HG02885 (cell line): ENCODE data around the gene CPED1.
"Not testable (repeated sequence)": the region's sequence is repeated elsewhere in the genome, so short reads cannot be mapped to it uniquely, and the experiment has no call there.

Source experiments
- ATAC-seq: cut with Tn5 transposase; IDR thresholded peaks from one replicate; pipeline ENCODE4 v1.9.1; 2021; ENCODE audit warnings: mild to moderate bottlenecking; ENCODE audit not compliant: unreplicated experiment, poor library complexity

CPED1 gene

DNA sequence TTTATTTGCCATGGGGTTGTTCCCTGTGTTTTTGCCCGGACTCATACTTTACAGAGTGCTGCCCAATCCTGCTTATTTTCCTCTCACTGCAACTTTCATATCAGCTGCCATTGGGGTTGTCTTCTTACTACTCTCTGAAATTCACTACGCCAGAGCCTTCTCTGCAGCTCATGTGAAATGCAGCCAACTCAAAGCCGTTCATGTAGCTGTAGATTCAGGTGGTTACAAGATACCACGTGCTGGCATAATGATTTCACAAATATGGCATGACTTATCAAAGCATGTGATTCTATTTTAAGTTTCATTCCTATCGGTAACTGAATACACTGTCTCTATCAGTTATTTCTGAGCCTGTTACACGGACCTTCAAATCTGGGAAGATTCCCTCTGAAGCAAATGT lies 210.0 kb downstream of the CPED1 start:
- no peak for ATAC-seq

DNA sequence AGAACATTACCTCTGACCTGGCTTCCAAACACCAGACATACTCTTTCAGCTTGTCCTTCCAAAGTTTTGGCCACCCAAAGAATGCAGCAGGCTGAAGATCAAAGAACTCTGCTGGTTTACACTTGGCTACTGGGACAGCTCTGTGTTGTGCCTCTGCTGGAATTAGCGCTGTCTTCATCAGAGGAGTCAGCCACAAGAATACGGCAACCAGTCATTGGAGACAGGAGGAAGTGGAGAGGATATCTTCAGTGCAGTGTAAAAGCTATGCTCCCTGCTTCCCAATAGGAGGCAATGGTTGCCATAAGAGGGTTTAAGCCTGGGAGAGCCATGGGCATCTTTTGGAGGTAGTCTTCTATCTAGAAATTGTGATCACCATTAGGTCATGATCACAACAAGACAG lies 213.6 kb downstream of the CPED1 start:
- ATAC-seq, result no peak

DNA sequence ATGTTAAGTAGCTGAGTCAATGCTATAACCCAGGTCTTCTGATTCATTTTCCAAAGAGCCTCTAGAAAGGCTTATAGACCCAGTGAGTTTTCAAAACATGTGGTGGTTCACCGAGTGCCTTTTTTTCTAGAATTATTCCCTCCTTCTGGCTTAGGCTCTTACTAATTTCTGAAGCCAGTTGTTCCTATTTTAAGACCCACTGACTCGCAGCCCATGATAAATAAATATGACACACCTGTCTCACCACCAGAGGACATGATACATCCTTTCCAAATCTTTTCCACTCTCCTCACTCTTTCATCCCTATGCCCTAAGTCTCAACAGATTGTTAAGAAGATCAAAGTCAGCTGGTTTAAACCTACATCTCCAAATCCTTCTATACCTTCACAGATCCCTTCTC lies 214.3 kb downstream of the CPED1 start:
- no peak for ATAC-seq

DNA sequence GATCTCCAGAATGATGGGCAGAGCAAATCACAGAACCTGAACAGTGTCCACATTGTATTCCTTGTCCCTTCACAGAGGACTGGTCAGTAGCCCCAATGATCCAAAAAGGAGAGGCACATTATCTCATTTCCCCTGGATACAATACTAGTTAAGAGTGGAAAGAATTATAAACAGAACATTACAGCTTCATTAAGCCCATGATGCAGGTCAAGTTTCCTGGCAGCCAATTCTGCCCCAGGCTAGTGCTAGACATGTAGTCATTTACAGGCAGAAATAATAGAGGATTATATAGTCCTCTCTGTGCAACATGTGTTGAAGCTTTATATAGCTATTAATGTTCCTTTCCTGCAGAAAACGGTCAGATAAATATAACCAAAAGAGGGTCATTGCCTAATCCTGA lies 216.0 kb downstream of the CPED1 start:
- ATAC-seq, result no peak

DNA sequence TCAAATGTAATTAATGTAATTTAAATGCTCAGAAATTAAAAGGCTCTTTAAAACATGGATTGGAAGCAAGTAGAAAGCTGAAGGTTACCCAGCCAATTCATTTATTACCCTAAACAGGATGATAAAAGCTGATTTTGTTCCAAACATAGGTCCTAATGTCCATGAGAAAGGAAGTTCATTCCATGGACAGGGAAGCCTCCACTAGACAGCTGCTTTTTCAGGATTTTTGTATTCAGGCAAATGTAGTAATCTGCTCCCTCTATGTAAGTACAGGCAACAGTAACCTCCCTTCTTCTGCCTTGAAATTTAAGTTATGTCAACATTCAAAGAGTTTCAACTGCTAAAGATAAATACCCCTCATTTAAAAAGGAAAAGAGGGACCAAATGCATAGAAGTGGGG lies 217.3 kb downstream of the CPED1 start:
- ATAC-seq, result no peak

DNA sequence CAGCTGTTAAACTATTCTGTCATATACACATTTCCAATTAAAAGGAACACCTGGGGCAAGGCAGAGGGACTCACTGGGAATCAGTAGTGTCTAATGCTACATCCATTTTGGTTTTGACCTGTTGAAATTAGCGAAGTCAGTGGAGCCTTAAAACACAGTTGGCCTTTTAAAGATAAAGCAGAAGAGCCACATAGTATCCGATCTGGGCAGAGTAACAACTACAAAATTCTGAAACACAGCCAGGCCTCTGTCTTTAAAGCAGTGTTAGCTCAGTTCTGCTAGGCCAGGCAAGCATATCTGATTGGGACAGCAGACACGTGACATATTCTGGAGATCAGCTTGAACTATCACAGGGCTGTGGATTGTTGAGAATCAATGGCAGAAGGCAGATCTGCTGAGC lies 222.7 kb downstream of the CPED1 start:
- no peak for ATAC-seq

DNA sequence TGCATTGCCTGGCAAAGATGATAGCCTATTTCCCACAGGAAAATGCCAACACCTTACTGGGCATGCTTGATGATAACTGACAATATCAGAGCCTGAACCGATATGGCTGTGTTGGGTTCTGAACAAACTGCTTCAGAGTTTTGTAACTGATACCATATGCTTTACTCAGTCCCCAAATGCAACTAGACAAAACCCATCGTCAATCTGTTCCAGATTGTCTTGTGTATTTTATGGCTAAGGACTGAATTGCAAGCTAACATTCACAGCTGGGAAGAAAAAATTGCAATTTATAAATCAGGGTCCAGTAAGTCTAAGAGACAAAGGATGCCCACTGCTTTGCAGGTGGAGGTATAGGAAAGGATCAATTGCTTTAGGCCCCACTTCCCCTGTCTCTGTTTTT lies 223.5 kb downstream of the CPED1 start:
- ATAC-seq, result no peak

DNA sequence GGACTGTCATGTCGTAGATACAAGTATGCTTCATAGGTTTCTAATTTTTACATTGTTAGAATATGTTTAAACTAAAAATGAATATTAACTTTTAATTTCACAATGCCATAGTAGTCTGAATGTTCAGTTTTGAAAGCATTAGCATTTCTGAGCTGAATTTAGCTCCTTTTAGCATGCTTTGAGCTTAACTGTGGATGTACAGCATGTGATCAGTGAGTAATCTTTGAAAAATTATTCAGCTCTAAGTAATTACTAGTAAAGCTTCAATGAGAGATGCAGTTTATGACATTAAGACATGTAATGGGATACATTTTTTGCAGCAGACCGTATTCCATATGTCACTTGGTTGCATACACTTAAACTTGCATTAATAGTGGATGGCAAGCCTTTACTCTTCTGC lies 226.1 kb downstream of the CPED1 start:
- no peak for ATAC-seq

DNA sequence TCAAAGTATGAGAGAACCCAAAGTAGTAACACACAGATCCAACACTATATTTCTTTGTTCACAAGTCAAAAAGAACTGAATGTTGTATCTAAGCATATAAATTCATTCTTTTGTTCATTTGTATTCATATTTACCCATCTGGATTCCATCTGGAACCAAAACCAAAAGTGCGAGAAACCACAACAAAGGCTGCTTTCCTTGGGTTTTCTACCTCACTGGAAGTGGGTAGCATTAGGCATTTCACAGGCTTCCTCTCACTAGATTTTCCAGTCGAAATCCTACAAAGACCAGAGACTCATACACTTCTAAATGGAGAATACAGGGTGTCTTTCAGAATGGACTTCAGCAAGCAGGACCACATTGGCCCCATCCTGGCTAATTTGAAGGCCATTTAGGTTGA lies 230.5 kb downstream of the CPED1 start:
- ATAC-seq, result no peak

DNA sequence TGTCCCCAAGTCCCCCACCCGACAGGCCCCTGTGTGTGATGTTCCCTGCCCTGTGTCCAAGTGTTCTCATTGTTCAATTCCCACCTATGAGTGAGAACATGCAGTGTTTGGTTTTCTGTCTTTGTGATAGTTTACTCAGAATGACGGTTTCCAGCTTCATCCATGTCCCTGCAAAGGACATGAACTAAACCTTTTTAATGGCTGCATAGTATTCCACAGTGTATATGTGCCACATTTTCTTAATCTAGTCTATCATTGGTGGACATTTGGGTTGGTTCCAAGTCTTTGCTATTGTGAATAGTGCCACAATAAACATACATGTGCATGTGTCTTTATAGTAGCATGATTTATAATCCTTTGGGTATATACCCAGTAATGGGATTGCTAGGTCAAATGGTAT lies 232.6 kb downstream of the CPED1 start:
- not testable (repeated sequence) for ATAC-seq

DNA sequence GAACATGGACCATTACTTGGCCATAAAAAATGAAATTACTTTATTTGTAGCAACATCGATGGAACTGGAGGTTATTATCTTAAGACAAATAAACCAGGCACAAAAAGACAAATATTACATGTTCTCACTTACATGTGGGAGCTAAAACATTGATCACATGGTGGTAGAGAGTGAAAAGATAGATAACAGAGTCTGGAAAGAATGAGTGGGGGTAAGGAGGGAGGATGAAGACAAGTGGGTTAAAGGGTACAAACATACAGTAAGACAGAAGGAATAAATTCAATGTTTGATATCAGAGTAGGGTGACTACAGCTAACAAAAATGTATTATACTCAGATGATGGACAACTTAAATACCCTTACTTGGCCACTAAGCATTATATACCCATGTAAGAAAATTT lies 240.3 kb downstream of the CPED1 start:
- no peak for ATAC-seq

DNA sequence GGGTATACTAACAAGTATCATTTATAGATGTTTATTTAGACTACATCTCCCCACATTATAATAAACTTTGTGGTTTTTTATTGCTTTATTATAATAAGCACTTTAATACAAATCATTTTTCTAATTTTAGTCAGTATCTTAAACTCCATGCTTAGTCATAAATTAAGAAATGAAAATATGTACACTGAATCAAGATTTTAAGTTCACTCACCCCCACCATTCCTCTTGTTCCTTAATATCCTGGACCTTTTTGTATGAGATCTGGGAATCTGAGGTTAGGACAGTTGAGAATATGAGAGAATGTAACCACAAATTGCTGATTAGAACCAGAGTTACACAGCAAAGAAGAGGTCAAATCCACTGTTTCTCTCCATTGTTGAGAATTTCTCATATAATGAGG lies 246.7 kb downstream of the CPED1 start:
- ATAC-seq, result no peak

DNA sequence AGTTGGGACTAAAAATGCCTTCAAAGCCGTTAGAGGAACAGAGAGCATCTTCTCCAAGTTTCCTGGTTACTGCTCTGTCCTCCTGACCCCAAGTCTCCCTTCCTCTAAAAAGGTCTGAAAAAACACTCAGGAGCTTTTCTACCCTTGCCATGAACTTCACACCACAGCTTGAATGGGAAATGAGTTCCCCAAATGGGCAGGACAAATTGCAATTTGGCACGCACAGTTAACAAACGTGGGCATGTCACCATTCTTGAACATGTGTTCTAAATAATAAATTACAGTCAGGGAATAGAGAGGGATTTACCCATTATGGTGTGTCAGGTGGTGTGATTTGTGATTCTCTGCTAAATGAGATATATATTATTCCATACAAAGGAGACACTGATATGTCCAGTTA lies 249.1 kb downstream of the CPED1 start:
- no peak for ATAC-seq

DNA sequence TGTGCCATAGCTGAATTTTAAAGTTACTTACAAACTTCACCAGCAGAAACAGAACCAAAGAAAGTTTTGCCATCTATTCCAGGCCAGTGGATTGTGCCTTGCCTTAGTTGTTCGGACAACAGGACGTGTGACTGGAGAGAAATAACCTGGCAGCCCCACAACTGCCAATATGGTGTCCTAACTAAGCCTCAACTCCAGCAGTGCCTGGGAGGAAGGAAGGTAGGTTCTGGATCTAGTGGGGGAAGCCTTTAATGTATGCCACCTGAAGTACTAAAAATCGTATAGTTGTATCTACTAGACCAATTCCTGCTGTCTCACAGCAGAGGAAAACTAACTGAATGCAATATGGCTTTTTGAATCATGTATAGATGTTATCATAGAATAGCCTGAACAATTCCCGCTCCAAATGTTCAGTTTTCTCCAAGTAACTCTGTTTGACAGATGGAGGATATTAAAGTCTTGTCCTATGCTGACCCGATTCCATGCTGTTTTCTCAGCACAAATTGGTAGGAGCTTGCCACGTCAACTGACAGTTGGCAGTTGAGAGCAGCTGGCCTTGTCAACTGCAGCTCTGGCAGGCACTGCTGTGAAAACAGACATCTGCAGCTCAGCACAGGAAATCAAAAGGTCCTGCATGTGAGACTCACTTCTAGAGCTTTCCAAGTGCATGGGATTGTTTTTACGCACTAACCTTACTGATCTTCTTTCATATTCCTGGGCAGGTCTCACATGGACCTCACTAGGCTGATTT lies 255.8 kb downstream of the CPED1 start:
- ATAC-seq, result no peak

DNA sequence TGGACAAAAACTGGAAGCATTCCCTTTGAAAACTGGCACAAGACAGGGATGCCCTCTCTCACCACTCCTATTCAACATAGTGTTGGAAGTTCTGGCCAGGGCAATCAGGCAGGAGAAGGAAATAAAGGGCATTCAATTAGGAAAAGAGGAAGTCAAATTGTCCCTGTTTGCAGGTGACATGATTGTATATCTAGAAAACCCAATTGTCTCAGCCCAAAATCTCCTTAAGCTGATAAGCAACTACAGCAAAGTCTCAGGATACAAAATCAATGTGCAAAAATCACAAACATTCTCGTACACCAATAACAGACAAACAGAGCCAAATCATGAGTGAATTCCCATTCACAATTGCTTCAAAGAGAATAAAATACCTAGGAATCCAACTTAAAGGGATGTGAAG lies 262.9 kb downstream of the CPED1 start:
- not testable (repeated sequence) for ATAC-seq

DNA sequence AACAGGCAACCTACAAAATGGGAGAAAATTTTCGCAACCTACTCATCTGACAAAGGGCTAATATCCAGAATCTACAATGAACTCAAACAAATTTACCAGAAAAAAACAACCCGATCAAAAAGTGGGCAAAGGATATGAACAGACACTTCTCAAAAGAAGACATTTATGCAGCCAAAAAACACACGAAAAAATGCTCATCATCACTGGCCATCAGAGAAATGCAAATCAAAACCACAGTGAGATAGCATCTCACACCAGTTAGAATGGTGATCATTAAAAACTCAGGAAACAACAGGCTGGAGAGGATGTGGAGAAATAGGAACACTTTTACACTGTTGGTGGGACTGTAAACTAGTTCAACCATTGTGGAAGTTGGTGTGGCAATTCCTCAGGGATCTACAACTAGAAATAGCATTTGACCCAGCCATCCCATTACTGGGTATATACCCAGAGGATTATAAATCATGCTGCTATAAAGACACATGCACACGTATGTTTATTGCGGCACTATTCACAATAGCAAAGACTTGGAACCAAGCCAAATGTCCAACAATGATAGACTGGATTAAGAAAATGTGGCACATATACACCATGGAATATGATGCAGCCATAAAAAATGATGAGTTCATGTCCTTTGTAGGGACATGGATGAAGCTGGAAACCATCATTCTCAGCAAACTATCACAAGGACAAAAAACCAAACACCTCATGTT lies 264.2 kb downstream of the CPED1 start:
- not testable (repeated sequence) for ATAC-seq

DNA sequence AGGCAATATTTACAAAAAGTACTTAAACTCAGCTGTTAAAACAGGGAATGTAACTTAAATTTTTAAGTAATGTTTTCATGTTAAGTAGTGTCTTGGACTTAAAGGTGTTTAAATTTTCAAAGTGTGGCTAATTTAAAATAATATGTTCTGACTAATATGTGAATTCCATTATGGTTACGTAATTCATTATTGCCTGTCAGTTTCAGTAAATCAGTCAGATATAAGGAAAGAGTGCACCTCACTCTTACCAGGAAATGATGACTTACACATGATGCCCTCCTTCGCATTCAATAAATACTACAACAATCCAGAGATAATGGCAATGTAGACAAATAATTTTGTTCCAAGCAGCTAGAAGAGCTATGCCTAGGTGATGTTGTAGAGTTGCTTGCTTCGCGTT lies 271.3 kb downstream of the CPED1 start:
- ATAC-seq, result no peak

DNA sequence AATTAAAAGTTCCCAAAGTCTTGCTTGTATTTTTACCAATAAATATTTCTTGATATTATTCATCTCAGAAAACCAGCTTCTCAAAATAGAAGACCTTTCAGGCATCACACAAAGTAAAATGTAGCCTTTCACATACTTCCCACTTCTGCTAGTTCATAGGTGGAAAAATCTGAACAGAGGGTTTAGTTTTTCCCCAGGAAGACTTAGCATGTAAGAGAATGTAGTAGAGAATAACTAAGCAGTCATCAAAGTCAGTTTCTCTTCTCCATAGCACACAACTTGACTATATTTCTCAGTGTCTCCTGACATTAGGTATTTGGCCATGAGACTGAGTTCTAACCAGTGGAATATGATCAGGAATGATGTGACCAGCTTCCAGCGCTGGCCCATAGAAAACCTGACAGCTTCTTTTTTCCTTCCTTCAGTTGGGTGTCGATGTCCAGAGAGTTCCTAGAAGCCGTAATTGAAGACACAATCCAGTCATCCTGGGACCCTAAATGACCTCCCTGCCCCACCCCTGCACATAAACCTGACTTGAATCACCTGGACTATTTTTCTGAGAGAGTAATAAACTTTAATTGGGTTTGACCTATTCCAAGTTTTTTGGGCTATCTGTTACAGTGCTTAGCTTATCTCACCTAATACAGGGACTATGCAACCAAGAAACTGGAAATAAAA lies 272.8 kb downstream of the CPED1 start:
- ATAC-seq, result no peak

DNA sequence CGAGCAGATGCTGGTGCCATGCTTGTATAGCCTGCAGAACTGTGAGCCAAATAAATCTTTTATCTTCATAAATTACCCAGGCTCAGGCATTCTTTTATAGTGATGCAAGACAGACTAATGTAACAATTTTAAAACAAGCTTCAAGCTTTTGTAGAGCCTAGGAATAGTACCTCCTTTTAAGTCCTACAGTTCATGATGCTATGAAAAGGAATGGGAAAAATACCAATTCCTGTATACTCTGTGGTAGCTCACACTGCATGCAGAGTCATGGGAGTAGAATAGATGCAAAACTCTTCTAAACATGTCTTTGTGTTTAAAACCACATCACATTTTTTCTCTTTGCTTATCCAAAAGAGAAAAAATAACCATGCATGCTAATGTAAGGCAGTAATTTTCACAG lies 273.7 kb downstream of the CPED1 start:
- no peak for ATAC-seq

DNA sequence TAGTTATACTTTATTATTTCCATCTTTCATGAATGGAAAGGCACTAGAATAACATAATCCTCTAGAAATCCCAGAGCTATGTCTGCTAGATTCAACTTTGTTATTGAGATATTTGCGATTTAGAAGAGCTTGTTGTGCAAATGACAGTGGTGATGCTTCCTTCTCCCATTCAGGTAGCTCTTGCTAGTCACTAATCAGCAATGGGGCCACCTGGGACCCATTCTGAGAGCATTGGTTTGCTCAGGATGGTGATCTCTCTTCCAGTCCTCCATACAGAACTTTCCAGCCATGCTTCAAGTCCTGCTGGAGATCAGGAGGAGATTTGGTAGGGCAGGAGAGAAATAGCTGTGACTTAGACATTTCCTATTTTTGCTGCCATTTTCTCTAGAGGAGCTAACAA lies 274.5 kb downstream of the CPED1 start:
- ATAC-seq, result no peak

DNA sequence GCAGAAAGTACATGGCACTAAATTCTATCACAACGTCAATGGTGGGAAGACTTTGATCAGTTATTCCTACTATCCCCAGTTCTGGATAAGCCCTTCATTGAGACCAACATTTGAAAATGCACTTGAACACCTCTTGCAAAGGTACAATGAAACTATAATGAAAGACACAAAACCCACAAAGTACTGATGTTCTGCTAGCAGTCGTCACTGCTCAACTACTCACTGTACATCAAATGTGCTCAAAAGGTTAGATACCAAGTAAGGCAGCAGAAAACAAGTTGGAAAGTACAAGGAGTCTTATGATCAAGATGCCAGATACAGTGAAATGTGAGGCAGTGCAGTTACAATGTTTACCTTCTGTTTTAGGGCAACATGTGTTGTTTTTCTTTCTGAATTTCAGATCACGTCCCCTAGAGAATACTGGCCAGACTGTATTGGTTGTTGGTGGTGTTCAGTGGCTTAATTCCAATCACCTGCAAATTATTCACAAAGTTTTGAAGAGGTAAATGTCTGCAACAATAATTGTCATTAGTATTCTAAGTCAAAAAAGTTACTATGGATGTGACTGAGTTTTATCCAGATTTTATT lies 277.9 kb downstream of the CPED1 start:
- no peak for ATAC-seq
